Endodermal cell (in vitro differentiated cells): ENCODE measurements around the gene CPEB3. TPM values are rescaled to one million over a fixed set of nuclear protein-coding genes. Genes with fewer than 3 reads are reported as not detected.

Experiments
- DNase-seq: peaks from one replicate; pipeline ENCODE4 v3.0.0-alpha.2; 2017
- H3K27ac ChIP-seq: 2 replicates; pipeline ENCODE4 v1.5.1; 2013; ENCODE audit warnings: mild to moderate bottlenecking, low read depth, low read length, moderate library complexity
- H3K27me3 ChIP-seq: 2 replicates; pipeline ENCODE4 v1.6.1; 2013; ENCODE audit warnings: mild to moderate bottlenecking, low read length, moderate library complexity; ENCODE audit not compliant: insufficient read depth, control insufficient read depth, poor library complexity, severe bottlenecking
- H3K36me3 ChIP-seq: 2 replicates; pipeline ENCODE4 v1.7.0; 2013; ENCODE audit warnings: mild to moderate bottlenecking, low read length, moderate library complexity; ENCODE audit not compliant: control insufficient read depth, insufficient read depth
- H3K4me1 ChIP-seq: one replicate; pipeline ENCODE4 v1.7.0; 2013; ENCODE audit warnings: low read length; ENCODE audit not compliant: control insufficient read depth, insufficient read depth
- H3K4me3 ChIP-seq: 2 replicates; pipeline ENCODE4 v1.5.1; 2013; ENCODE audit warnings: mild to moderate bottlenecking, low read length, moderate library complexity
- H3K9ac ChIP-seq: 2 replicates; pipeline ENCODE4 v1.6.1; 2013; ENCODE audit warnings: mild to moderate bottlenecking, low read length, moderate library complexity; ENCODE audit not compliant: poor library complexity, severe bottlenecking; ENCODE audit errors: extremely low read depth
- H3K9me3 ChIP-seq: 2 replicates; pipeline ENCODE4 v1.6.1; 2013; ENCODE audit warnings: mild to moderate bottlenecking, low read length, moderate library complexity; ENCODE audit not compliant: control insufficient read depth
- H3K27ac Mint-ChIP-seq: 2 replicates; pipeline ENCODE4 v1.8.0; 2020; ENCODE audit warnings: mixed read lengths
- H3K27me3 Mint-ChIP-seq: 2 replicates; pipeline ENCODE4 v1.8.0; 2021; ENCODE audit warnings: mild to moderate bottlenecking, mixed read lengths; ENCODE audit not compliant: insufficient read depth
- H3K36me3 Mint-ChIP-seq: 2 replicates; pipeline ENCODE4 v1.8.0; 2020; ENCODE audit warnings: low read depth, mixed read lengths
- H3K4me1 Mint-ChIP-seq: 2 replicates; pipeline ENCODE4 v1.8.0; 2020; ENCODE audit warnings: mixed read lengths
- H3K4me3 Mint-ChIP-seq: 2 replicates; pipeline ENCODE4 v1.8.0; 2020; ENCODE audit warnings: mild to moderate bottlenecking, moderate library complexity, mixed read lengths
- H3K9me3 Mint-ChIP-seq: 2 replicates; pipeline ENCODE4 v1.8.0; 2020; ENCODE audit warnings: mild to moderate bottlenecking, mixed read lengths
- CTCF ChIP-seq: fragments of 200-600 bp; sonication (generic); conservative IDR thresholded peaks from 2 replicates; pipeline ENCODE4 v1.5.0; 2021; ENCODE audit warnings: antibody characterized with exemption, mild to moderate bottlenecking
- WGBS, 2 experiments: methylation state at CpG; one replicate each; pipeline versions ENCODE4 v1.1.5 to v1.1.7; 2013; ENCODE audit warnings: missing lambda C conversion rate in 2 of 2, mixed read lengths in 1 of 2; ENCODE audit not compliant: insufficient coverage in 1 of 2, insufficient read length in 1 of 2; 5-methylcytosine and 5-hydroxymethylcytosine counted together
- total RNA-seq, 2 donors: library from RNA; stranded (reverse); fragmentation: NEBNext Ultra II Directional in 1 of 2; extraction: Animal tissue kit (Norgen Biotek cat#: 25700) in 1 of 2; gene quantifications; 2 replicates in 1 of 2; 3 replicates in 1 of 2; pipeline ENCODE4 v1.2.1, GENCODE V29; 2021

Gene CPEB3
- total RNA-seq, 2 donors from 2014 or later, result 1.1 to 1.3 TPM

GRCh38 chr10:92291921-92292845 is 1.3 kb upstream of the CPEB3 start:
- Histone ChIP-seq H3K4me3 (peak overlapping the region; percentile 94), H3K9ac (peak overlapping the region; percentile 89), H3K27ac (no peak overlapping the region), H3K36me3 (peaks cover 9% of the 10 kb centered on the region), H3K4me1 (no peaks in the 10 kb centered on the region), H3K27me3 (no peaks in the 10 kb centered on the region), H3K9me3 (no peaks in the 10 kb centered on the region)
- peaks cover 18% of the 10 kb centered on the region for H3K4me1 Mint-ChIP-seq
- H3K4me3 Mint-ChIP-seq, result peak overlapping the region; percentile 78
- no peaks in the 10 kb centered on the region for H3K9me3 Mint-ChIP-seq
- H3K36me3 Mint-ChIP-seq, result peaks cover 20% of the 10 kb centered on the region
- TF ChIP-seq CTCF, result peak; percentile 73
- peak; percentile 64 for DNase-seq
- WGBS, 2 experiments, result 1 to 5% methylated on average over 10 to 17 of the region's 17 CpGs
- H3K27me3 Mint-ChIP-seq, result no peaks in the 10 kb centered on the region
- H3K27ac Mint-ChIP-seq, result peak overlapping the region; percentile 86

- Histone ChIP-seq H3K36me3 (peaks cover 9% of the 10 kb centered on the region), H3K4me1 (no peaks in the 10 kb centered on the region), H3K4me3 (peak overlapping the region; percentile 94), H3K9ac (peak overlapping the region; percentile 89), H3K9me3 (no peaks in the 10 kb centered on the region), H3K27me3 (no peaks in the 10 kb centered on the region), H3K27ac (peak overlapping the region; percentile 86)
- no peak for TF ChIP-seq CTCF
- H3K9me3 Mint-ChIP-seq, result no peaks in the 10 kb centered on the region
- no peaks in the 10 kb centered on the region for H3K27me3 Mint-ChIP-seq
- WGBS, 2 experiments, result 0% methylated on average over 6 to 10 of the region's 10 CpGs
- H3K4me3 Mint-ChIP-seq, result peak overlapping the region; percentile 78
- peaks cover 16% of the 10 kb centered on the region for H3K36me3 Mint-ChIP-seq
- peak overlapping the region; percentile 74 for H3K27ac Mint-ChIP-seq
- no peak for DNase-seq
- H3K4me1 Mint-ChIP-seq, result peaks cover 18% of the 10 kb centered on the region
Observed at GRCh38 chr10:92291616-92291865, 663 bp upstream of the CPEB3 start.

GRCh38 chr10:92290076-92290836 is 622 bp downstream of the CPEB3 start:
- WGBS, 2 experiments, result 0 to 1% methylated on average over 10 to 31 of the region's 33 CpGs
- H3K4me1 Mint-ChIP-seq, result peaks cover 18% of the 10 kb centered on the region
- TF ChIP-seq CTCF, result no peak
- no peaks in the 10 kb centered on the region for H3K9me3 Mint-ChIP-seq
- peak overlapping the region; percentile 78 for H3K4me3 Mint-ChIP-seq
- Histone ChIP-seq H3K27me3 (no peaks in the 10 kb centered on the region), H3K4me1 (no peaks in the 10 kb centered on the region), H3K27ac (peak overlapping the region; percentile 14), H3K4me3 (peak overlapping the region; percentile 94), H3K9me3 (no peaks in the 10 kb centered on the region), H3K36me3 (peaks cover 9% of the 10 kb centered on the region), H3K9ac (peak overlapping the region; percentile 89)
- peaks cover 11% of the 10 kb centered on the region for H3K36me3 Mint-ChIP-seq
- peak overlapping the region; percentile 73 for H3K27ac Mint-ChIP-seq
- H3K27me3 Mint-ChIP-seq, result no peaks in the 10 kb centered on the region
- no peak for DNase-seq
